DND-41 (cell line): Measurements from ENCODE around the gene CLEC4D.

ENCODE experiments used
- CTCF ChIP-seq: IDR thresholded peaks from 2 replicates; pipeline ENCODE4 v1.5.1; 2012; ENCODE audit warnings: borderline replicate concordance, low read length, moderate library complexity, mild to moderate bottlenecking; ENCODE audit not compliant: poor library complexity, severe bottlenecking; ENCODE audit errors: extremely low read depth
- EZH2 ChIP-seq: IDR thresholded peaks from 3 replicates; pipeline ENCODE4 v1.6.1; 2012; ENCODE audit warnings: borderline replicate concordance, low read depth, mild to moderate bottlenecking, moderate library complexity, low read length, inconsistent platforms; ENCODE audit not compliant: severe bottlenecking

- TF ChIP-seq CTCF (no peak), EZH2 (no peak)
Measured at GRCh38 chr12:8466241-8466640, 47.1 kb upstream of the CLEC4D start.
